Fibroblast of peridontal ligament (primary cell): ENCODE results near the gene FSIP2.
A peak's percentile ranks its signal among the peaks of the same experiment; 100 is the strongest.

Source experiments
- DNase-seq: peaks from one replicate; pipeline ENCODE4 v3.0.0-alpha.2; 2010; ENCODE audit errors: extremely low read depth

FSIP2 gene

GRCh38 chr2:185738679-185739472 lies at the start of gene FSIP2:
Gene FSIP2, plus strand, starts transcription at chr2:185738804. Its CDS starts 91 bp downstream, at chr2:185738895.
- DNase-seq: peak; percentile 70

GRCh38 chr2:185689906-185690539 lies 48.6 kb upstream of the FSIP2 start:
- no peak for DNase-seq

- no peak for DNase-seq
These were observed 42.8 kb upstream of the FSIP2 start for GRCh38 chr2:185695711-185696235.

- no peak for DNase-seq
These were observed 37.7 kb upstream of the FSIP2 start for GRCh38 chr2:185700883-185701282.

DNA sequence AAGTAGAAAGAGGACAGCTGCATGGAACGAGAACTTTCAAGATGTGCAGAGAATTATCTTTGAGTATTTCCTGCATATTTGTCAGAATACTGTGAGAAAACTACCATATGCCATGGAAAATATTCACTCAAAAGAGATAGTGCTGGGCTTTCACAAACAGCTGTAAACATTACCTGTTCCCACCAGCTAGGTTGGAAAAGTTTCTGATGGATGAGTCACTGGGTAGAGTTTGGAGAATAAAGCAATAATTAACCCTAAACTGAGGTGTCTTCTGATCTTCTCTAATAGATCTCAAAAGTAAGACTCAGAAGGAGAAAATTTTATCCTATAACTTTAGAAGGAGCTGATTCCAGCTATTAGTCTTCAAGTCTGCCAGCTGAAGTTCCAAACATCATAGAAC lies 3.9 kb upstream of the FSIP2 start:
- DNase-seq: no peak

DNA sequence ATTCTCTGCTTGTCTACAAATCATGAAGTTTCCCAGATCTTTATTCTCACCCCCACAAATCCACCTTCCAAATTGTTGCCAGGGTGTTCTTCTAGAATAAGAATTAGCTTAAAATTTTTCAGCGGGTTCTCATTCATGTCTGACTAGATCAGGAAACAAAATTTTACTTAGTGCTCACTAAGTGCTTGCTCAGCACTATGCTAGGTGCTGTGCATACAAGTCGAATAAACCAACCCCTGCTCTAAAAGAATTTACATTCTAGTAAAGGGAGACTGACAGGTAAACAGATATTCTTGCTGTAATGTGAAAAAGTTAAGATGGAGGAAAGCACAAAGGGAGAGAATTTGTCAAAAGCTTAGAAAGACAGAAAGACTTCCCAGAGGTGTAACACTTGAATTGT lies 2.4 kb upstream of the FSIP2 start:
- no peak for DNase-seq

- DNase-seq: no peak
These were observed 7.6 kb downstream of the FSIP2 start for GRCh38 chr2:185745864-185746859.

DNA sequence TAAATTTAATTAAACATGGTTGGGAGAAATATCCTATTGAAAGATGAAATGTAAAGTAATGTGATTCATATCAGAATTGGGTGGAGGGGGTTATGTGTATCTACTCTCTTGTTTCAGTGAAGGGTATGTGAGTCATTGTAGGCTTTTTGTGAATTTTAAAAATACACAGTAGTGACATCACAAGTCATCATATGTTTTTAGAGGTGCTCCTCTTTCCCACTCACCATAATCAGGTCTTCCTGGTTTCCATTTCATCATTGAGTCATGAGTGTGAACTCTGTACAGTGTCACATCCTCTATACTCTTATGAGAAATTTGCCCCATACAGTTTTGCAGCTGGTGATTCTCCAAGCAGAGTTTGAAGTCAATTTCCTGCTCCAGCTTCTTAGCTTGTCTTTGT lies 18.8 kb downstream of the FSIP2 start:
- peak; percentile 22 for DNase-seq

- DNase-seq: no peak
These were observed 32.8 kb downstream of the FSIP2 start for GRCh38 chr2:185771396-185771795.

GRCh38 chr2:185780890-185781289 lies 42.3 kb downstream of the FSIP2 start:
- peak; percentile 19 for DNase-seq

DNA sequence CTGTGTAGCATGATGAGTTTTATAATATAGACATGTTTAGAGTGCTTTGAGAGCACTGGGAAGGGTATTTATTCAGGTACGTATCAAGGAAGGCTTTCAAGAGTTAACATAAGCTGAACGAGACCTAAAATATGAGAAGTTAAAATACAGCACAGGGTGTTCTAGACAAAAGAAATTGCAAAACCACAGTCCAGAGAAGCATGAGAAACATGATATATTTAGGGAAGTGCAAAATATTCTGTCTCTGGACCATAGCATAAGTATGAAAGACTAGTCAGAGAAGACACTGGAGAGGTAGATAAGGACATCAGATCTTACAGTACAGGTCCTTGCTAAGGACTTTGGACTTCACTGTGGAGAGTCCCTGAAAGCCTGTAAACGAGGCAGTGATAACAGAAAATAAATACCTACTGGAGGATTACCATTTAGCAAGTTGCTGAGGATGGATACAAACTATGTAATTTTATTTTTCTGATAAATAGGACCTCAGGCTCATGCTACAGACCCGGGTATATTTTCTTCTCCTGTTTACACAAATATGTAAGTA lies 43.7 kb downstream of the FSIP2 start:
- DNase-seq: no peak

DNA sequence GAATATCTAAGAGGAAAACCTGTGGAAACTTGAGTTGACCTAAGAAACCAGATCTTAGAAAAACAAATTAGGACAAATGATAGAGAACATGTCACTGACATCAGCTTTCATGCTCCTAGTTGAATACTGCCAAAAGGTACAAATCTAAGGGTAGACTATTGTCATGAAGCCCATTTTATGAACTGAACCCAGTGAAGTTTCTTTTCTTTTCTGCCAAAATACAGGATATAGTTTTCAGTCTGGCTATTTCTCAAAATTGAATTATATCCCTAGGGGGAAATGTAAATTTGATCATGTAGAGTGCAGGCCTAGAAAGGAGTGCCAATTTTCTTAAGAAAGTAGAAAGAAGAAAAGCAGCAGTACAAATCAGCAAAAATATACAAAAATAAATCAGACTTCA lies 46.6 kb downstream of the FSIP2 start:
- DNase-seq: no peak

DNA sequence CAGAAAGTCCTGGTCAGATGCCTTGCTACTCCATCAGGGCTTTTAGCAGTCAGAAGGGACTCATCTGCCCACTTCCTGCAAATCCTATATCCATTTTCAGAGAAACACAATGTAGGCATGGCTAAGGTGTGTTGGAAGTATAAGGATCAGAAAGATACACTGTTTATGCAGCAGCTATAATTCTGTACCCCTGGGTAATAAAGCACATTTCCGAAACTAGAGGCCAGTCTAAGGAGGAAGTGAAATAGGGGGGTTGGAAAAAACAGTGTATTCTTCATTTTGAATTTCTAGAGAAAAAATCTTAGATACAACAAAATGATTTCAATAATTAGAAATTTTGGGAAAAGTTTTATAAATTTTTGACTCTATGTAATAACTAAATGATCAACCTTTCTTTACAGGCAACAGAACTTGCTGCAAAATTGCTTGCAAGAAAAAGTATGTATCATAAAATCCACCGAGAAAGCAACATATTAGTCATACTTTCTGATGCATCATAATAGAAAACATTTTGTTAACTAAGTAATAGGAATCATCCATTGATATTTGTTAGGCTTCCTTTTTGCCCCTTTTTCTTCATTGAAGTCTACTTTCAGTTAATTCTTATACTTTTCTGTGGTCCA lies 47.4 kb downstream of the FSIP2 start:
- DNase-seq: no peak

DNA sequence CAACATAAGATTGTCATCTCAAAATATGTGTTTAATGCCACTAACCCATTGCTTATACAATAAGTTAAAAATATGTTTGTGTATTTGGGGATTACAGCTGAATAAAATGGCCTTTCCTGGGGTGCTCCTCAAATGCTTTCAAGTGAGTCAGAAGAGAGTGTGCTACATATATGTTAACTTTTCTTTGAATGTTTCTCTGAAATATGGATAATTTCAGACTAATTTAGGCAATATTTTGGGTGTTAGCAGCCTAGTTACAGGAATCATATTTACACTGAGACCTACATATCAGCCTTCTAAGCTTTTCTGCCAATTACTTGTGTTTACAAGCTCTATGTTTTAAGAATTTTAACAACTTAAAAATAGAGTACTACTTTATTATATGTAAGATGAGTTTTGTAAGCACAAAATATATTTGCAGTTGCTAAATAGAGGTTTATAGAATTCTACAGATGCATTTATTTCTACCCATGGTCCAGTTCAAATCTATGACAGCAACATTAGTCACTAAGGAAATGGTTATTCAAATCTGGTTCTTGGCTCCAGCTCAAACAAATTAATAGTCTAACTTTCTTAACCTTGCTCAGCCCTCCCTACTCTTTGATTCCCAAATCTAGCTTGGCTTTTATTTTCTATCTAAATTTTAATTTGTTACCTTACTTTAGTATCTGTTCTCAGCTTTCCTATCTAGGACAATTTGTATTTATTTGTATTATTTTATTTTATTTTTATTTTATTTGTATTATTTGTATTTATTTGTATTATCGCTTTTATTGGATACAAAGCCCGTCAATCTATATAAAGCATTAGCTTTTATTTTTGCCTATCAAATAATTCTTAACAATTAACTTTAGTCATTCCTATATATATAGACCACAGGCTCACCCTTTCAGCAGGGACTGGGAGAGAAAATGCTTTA lies 48.9 kb downstream of the FSIP2 start:
- DNase-seq: peak; percentile 53

DNA sequence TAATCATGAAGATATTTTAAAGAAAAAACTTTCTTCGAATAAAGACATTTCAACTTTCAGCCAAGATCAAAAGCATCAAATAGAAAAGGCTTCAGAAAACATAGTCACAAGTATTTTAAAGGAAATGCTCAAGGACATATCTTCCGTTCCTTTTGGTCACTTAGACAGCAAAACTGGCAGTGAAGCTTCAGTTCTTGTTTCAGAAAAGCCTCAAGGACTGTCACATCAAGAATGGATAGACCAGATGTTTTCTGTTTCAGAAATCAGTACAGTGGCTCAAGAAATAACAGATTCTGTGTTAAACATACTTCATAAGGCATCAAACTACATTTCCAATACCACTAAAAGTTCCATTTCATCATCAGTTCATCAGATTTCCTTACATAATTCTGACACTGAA lies 51.8 kb downstream of the FSIP2 start:
- DNase-seq: no peak

GRCh38 chr2:185793532-185794345 lies 55.1 kb downstream of the FSIP2 start:
- no peak for DNase-seq

- no peak for DNase-seq
These were observed 58.2 kb downstream of the FSIP2 start for GRCh38 chr2:185796758-185797157.

GRCh38 chr2:185802926-185803325 lies 64.3 kb downstream of the FSIP2 start:
- DNase-seq: no peak

GRCh38 chr2:185806783-185807182 lies 68.2 kb downstream of the FSIP2 start:
- DNase-seq: no peak
